SK-N-SH (cell line): ENCODE measurements around the gene ACTR1A.

Experiments used
- EP300 ChIP-seq, 2 experiments: IDR thresholded peaks; 2 replicates each; pipeline versions ENCODE4 v1.4.0 to v1.6.1; 2012; ENCODE audit warnings: borderline replicate concordance in 1 of 2, low read depth in 1 of 2, low read length in 1 of 2
- FOSL2 ChIP-seq: IDR thresholded peaks from 2 replicates; pipeline ENCODE4 v1.4.0; 2012; ENCODE audit warnings: low read depth, mild to moderate bottlenecking, moderate library complexity, borderline replicate concordance
- FOXM1 ChIP-seq: IDR thresholded peaks from 2 replicates; pipeline ENCODE4 v1.4.0; 2012; ENCODE audit warnings: low read depth, mild to moderate bottlenecking
- JUND ChIP-seq: IDR thresholded peaks from 2 replicates; pipeline ENCODE4 v1.4.0; 2012
- NRF1 ChIP-seq: IDR thresholded peaks from 2 replicates; pipeline ENCODE4 v1.6.1; 2012; ENCODE audit warnings: low read depth, mild to moderate bottlenecking, low read length
- POLR2AphosphoS5 ChIP-seq: IDR thresholded peaks from 2 replicates; pipeline ENCODE4 v1.6.1; 2012; ENCODE audit warnings: low read depth, low read length
- TEAD4 ChIP-seq: IDR thresholded peaks from 2 replicates; pipeline ENCODE4 v1.4.0; 2012; ENCODE audit warnings: mild to moderate bottlenecking, borderline replicate concordance; ENCODE audit not compliant: insufficient read depth
- TF ChIP-seq, protein P1 (sequence below): fragments of 200-600 bp; sonication (generic); IDR thresholded peaks from 2 replicates; pipeline ENCODE4 v1.6.1; 2017; ENCODE audit warnings: antibody characterized with exemption, mild to moderate bottlenecking, moderate library complexity
- TF ChIP-seq, protein P2 (sequence below): IDR thresholded peaks from 2 replicates; pipeline ENCODE4 v1.4.0; 2012; ENCODE audit warnings: low read depth, borderline replicate concordance

DNA sequence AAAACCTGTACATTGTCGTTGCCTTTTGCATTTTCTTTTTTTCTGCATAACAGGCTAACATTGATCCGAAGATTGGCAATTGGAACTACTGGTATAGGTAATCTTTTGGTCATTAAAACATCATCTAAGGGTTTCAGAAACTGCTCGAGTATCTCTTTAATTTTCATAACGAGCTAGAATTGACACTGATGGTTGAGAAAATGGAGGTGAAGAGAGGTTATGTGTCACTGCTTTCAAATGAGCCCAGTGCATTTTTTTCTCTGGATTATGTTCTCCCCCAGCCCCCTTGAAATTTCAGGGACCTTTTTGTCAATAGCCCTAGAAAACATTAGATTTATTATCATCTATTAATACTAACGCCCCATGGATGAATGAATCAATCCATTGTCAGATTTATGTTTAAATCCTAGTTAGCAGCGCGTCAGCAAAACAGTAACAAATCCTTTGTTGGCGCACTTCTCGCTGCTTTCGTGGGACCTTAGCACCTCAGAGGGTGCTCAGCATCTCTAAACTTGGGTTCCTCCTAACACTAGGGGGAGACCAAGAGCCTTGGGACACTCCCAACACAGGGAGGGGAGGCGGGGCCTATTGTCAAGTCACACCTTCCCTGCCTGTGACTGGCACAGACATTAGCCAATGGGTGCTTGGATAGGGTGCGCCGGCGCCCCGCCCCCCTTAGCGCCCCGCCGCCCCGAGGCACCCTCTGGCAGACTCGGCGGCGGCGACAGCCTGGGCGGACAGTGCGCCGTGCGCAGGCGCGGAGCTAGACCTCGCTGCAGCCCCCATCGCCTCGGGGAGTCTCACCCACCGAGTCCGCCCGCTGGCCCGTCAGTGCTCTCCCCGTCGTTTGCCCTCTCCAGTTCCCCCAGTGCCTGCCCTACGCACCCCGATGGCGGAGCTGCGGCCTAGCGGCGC lies 1.0 kb upstream of the ACTR1A start, which contains the start of gene SUFU:
- TF ChIP-seq, protein P1, sequence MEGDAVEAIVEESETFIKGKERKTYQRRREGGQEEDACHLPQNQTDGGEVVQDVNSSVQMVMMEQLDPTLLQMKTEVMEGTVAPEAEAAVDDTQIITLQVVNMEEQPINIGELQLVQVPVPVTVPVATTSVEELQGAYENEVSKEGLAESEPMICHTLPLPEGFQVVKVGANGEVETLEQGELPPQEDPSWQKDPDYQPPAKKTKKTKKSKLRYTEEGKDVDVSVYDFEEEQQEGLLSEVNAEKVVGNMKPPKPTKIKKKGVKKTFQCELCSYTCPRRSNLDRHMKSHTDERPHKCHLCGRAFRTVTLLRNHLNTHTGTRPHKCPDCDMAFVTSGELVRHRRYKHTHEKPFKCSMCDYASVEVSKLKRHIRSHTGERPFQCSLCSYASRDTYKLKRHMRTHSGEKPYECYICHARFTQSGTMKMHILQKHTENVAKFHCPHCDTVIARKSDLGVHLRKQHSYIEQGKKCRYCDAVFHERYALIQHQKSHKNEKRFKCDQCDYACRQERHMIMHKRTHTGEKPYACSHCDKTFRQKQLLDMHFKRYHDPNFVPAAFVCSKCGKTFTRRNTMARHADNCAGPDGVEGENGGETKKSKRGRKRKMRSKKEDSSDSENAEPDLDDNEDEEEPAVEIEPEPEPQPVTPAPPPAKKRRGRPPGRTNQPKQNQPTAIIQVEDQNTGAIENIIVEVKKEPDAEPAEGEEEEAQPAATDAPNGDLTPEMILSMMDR = peak; percentile 88
- peak; percentile 78 for TF ChIP-seq NRF1
- TF ChIP-seq, protein P2, sequence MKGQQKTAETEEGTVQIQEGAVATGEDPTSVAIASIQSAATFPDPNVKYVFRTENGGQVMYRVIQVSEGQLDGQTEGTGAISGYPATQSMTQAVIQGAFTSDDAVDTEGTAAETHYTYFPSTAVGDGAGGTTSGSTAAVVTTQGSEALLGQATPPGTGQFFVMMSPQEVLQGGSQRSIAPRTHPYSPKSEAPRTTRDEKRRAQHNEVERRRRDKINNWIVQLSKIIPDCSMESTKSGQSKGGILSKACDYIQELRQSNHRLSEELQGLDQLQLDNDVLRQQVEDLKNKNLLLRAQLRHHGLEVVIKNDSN = no peak
- no peak; a peak in 1 of 4 replicates for TF ChIP-seq EP300 (IDR thresholded peaks at IDR 0.05; ENCODE audit: borderline replicate concordance in 1 of 2, low read depth in 1 of 2, low read length in 1 of 2)
- TF ChIP-seq TEAD4 = no peak
- TF ChIP-seq JUND = no peak
- TF ChIP-seq POLR2AphosphoS5 = peak; percentile 64; the same call in 1 of the 2 replicates
- TF ChIP-seq FOSL2 = no peak
- no peak for TF ChIP-seq FOXM1
